HG02642 (cell line): Measurements from ENCODE around the gene ECM1.

Experiments used
- ATAC-seq: cut with Tn5 transposase; IDR thresholded peaks from one replicate; pipeline ENCODE4 v1.9.1; 2021; ENCODE audit warnings: mild to moderate bottlenecking; ENCODE audit not compliant: unreplicated experiment, poor library complexity

The ECM1 gene

DNA sequence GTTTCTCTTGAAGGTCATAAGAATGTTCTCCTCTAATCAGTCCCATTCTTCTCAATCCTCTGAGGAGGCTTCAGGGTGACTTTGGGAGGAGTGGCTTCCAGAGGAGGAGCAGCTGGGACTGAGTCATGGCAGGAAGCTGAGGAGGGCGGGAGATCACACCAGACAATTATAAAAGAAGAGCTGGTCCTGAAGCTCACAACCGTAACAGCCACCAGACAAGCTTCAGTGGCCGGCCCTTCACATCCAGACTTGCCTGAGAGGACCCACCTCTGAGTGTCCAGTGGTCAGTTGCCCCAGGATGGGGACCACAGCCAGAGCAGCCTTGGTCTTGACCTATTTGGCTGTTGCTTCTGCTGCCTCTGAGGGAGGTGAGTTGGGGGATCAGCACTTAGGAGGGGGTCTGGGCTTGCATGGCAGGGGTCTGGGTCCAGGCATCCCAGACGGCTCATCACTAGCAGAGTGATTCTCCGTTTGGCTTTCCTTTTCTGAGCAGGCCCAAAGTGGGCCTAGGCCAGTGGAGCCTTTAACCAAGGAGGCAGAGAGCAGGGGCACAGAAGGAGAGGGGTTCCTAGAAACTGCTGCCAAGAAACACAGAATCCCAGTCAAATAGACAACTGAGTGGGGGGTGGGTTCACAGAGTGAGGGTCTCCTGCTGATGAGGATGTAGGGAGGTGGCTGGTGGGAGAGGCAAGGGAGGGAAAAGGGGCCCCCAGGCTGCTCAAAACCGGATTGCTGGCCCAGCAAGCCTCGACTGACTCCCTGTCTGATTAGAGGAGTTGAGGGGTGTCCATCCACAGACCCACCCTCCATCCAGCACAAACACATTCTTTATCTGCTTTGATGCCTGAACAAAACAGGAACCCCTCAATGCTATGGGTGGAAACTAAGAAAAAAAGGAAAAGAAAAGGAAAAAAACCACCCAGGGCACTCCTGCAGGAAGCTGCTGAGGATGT, at the start of gene ECM1:
ECM1 (plus strand) TSS at position 198 of the 953 bp plus-strand sequence; CDS start at position 299, 101 bp downstream.
- ATAC-seq, result no peak

DNA sequence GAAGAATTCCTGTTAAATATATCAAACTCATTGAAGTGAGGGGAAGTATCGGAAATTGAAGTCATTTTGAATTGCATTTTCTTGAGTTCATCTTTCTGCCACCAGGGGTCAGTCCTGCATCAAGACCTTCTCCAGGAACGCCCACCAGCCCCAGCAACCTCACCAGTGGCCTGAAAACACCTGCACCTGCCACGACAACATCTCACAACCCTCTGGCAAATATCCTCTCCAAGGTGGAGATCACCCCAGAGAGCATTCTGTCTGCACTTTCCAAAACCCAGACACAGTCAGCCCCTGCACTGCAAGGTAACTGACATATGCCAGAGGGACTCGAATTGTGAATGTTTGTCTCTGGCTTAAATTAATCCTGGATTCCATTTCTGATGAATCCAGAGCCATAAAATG, 43.5 kb upstream of the ECM1 start:
- no peak for ATAC-seq

- ATAC-seq, result no peak
Measured at GRCh38 chr1:150466964-150467363, 40.9 kb upstream of the ECM1 start.

- ATAC-seq, result no peak
Measured at GRCh38 chr1:150469291-150469690, 38.6 kb upstream of the ECM1 start.

GRCh38 chr1:150472601-150473200, 35.2 kb upstream of the ECM1 start:
- no peak for ATAC-seq

GRCh38 chr1:150473659-150474058, 34.2 kb upstream of the ECM1 start:
- ATAC-seq, result no peak

DNA sequence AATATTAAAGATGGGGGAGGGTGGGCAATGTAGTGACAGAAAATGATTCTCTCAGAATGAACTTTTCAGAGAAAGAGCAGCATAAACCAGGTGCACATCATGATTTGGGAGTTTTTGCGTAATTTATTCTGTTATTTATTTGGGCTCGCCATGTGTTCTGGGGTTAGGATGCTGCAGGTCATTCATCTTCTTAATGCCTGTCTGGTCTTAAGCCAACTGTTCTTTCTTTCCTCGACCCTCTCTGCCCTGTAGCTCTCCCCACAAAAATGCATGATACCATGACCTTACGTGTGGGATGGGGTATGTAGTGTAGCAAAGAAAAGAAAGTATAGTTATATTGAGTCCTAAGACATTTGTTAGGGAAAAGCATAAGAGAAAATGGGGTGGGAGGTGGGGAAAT, 33.0 kb upstream of the ECM1 start:
- no peak for ATAC-seq

- no peak for ATAC-seq
Measured at GRCh38 chr1:150476754-150477153, 31.2 kb upstream of the ECM1 start.

DNA sequence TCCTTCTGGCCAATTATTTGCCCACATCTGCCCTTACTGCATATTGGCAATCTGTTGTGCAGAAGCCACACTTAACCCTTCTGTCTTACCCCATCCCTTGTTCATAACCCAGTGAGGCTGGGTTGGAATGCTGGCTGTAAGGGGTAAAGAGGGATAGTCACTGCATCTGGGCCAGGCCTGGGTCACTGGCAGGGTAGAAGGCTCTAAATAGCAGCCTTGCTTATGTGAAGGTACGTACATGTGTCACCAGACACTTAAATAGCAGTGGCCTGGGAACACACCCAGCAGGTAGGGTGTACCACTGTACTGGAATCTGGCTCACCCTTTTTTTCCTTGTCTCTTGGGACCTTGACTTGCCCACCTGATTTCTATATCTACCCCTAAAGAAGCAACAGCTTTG, 30.6 kb upstream of the ECM1 start:
- ATAC-seq, result no peak

GRCh38 chr1:150477733-150478132, 30.2 kb upstream of the ECM1 start:
- ATAC-seq, result no peak

- no peak for ATAC-seq
Measured at GRCh38 chr1:150479370-150479769, 28.5 kb upstream of the ECM1 start.

DNA sequence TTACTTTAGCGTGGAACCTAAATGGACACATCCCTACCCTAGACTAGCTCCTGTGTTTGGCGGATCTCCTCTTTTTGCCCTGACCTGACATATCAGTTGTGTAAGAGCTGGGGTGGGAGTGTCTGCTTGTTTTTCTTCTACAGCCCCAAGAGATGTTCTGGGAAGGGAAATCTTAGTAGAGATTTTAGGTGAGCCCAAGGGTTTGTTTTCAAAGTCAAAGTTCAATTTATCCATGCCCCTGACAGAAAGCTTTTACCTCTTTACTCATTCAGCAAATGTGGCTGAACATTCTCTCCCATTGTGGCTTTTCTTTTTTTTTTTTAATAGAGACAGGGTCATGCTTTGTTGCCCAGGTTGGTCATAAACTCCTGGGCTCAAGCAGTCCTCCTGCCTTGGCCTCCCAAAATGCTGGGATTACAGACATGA, 28.0 kb upstream of the ECM1 start:
- ATAC-seq, result no peak

DNA sequence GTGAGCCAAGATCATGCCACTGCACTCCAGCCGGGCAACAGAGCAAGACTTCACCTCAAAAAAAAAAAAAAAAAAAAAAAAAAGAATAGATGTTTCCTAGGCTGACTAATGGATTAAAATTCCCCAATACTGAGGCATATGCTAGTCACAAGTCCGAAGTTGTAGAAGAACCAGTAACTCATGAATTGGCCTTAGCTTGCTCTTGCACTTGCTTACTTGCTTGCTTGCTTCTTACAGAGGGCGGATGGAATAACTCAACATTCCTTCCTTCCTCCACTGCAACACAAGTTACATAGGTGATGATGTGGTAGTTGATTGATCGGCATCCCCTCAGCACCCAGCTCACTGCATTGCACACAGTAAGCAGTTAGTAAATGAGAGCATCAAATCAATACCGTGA, 23.5 kb upstream of the ECM1 start:
- ATAC-seq, result no peak

GRCh38 chr1:150484861-150485260, 23.0 kb upstream of the ECM1 start:
- ATAC-seq, result no peak

DNA sequence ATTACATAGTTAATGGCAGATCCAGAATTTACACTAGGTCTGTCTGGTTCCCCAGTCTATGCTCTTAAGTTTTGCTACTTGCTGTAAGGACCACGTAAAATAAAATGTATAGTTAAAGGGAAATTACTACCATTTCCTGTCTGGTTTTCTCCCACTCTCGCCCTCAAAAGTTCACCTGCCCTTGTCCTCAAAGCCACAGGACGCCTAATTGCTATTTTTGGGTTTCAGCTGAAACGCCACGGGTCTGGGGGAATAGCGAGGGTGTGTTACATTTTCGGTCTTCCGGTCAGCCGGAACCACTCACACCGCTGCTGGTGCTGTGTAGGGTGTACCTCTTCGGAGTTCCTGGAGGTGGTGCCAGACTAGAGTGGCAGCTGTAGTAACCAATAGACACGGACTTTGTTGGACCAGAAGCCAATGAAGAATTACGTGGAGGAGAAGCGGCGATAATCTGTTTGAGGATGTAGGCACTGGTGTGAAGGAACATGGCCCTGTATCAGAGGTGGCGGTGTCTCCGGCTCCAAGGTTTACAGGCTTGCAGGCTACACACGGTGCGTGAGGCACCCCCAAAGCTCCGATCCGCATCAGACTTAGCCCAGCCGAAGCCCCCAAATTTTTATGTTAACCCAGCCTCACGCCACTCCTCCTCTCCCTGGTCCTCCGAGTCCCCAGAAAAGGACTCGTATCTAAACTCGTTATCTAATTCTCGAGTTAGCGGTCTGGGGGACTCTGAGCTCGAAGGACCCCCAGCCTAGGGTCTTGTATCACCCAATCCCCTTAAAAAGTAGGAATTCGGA, 20.7 kb upstream of the ECM1 start, which contains the start of gene TARS2:
TARS2 (plus strand) TSS at position 454 of the 797 bp plus-strand sequence; CDS start at position 486, 32 bp downstream.
- ATAC-seq, result peak; percentile 99

DNA sequence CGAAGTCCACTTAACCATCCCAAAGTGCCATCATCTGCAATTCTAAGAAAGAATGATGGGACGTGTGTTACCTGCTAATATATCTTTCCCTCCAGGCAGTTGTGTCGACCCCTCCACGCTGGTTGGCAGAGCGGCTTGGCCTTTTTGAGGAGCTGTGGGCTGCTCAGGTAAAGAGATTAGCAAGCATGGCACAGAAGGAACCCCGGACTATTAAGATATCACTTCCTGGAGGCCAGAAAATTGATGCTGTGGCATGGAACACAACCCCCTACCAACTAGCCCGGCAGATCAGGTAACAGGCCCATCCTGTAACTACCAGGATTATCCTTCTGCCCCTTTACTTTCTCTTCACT, 20.2 kb upstream of the ECM1 start:
- no peak for ATAC-seq

GRCh38 chr1:150493175-150493574, 14.7 kb upstream of the ECM1 start:
- ATAC-seq, result no peak

DNA sequence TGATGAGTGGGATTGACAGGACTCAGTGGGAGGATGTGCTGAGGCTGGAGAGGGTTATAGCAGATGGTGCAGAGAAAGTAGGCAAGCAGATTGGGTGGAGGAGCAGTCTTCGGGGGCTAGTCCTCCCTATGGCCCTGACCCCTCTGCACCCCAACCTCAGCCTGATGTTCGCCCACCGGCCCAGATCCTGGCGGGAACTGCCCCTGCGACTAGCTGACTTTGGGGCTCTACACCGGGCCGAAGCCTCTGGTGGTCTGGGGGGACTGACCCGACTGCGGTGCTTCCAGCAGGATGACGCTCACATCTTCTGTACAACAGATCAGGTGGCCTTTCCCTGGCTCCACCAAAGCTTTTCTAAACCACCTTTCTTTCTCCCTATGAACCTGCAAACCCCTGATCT, 9.6 kb upstream of the ECM1 start:
- no peak for ATAC-seq

DNA sequence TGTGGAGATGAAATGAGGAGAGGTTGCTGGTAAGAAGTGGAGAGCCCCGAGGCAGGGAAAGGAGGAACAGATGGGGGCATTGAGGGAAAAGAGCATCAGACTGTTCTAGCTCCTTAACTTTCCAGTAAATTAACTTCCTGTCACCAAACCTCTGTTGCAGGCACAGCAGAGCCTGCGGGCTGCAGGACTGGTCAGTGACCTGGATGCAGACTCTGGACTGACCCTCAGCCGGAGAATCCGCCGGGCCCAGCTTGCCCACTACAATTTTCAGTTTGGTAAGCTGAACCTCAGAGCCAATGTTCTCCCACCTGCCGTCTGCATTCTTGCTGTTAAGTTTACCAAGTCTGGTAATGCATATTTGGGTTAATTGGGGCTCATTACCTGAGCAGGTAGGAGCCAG, 2.5 kb upstream of the ECM1 start:
- ATAC-seq, result no peak

DNA sequence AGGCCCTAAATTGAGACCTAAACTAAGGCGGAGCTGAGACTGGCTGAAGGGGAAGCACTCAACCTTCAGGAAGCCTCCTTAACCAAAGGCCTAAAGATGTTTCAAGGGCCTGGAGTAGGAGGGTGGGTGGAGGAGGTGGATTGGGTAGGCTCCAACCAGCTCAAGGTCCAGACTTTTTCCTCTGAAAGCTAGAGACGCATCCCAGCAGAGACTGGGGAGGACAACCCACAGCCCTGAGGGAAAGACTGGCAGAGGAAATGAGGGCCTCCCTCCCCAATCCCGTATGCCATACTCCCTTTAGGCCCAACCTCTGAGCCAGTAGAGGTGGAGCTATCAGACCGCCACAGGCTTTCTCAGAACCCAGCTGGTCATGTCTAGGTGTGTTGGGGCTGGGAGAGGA, 1.1 kb downstream of the ECM1 start:
- no peak for ATAC-seq

- ATAC-seq, result no peak
Measured at GRCh38 chr1:150511551-150511950, 3.6 kb downstream of the ECM1 start.
